GM12875 (cell line): Measurements from ENCODE around the gene DNAH9.
"Not testable (repeated sequence)": the region's sequence is repeated elsewhere in the genome, so short reads cannot be mapped to it uniquely, and the experiment has no call there.

ENCODE experiments used
- H3K4me3 ChIP-seq: one replicate; pipeline ENCODE4 v1.5.1; 2011; ENCODE audit warnings: low read depth, low read length, control low read depth
- TF ChIP-seq, protein P1 (sequence below): IDR thresholded peaks from 2 replicates; pipeline ENCODE4 v1.5.1; 2011; ENCODE audit warnings: low read depth, mild to moderate bottlenecking, control low read depth, inconsistent platforms, low read length, moderate library complexity, borderline replicate concordance; ENCODE audit not compliant: insufficient read depth

The DNAH9 gene

DNA sequence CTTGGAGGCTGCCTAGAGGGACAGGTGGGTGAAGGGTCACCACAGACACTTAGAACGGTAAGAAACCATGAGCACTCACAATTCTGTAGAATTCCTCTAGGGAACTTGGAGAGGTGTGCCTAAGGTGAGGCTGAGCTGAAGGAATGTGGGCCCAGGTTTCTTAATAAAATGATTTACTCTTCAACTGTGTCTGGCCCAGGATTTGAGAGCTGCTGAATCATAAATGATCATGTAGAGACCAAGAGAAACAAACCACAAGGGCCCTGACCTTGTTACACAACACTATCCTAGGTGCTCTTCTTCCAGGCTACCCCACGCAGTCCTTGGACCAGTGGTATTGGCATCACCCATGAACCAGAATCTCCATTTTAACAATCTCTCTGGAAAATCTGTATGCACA lies 371.3 kb downstream of the DNAH9 start:
- TF ChIP-seq, protein P1, sequence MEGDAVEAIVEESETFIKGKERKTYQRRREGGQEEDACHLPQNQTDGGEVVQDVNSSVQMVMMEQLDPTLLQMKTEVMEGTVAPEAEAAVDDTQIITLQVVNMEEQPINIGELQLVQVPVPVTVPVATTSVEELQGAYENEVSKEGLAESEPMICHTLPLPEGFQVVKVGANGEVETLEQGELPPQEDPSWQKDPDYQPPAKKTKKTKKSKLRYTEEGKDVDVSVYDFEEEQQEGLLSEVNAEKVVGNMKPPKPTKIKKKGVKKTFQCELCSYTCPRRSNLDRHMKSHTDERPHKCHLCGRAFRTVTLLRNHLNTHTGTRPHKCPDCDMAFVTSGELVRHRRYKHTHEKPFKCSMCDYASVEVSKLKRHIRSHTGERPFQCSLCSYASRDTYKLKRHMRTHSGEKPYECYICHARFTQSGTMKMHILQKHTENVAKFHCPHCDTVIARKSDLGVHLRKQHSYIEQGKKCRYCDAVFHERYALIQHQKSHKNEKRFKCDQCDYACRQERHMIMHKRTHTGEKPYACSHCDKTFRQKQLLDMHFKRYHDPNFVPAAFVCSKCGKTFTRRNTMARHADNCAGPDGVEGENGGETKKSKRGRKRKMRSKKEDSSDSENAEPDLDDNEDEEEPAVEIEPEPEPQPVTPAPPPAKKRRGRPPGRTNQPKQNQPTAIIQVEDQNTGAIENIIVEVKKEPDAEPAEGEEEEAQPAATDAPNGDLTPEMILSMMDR: no peak
- no peak overlapping the region for H3K4me3 ChIP-seq

DNA sequence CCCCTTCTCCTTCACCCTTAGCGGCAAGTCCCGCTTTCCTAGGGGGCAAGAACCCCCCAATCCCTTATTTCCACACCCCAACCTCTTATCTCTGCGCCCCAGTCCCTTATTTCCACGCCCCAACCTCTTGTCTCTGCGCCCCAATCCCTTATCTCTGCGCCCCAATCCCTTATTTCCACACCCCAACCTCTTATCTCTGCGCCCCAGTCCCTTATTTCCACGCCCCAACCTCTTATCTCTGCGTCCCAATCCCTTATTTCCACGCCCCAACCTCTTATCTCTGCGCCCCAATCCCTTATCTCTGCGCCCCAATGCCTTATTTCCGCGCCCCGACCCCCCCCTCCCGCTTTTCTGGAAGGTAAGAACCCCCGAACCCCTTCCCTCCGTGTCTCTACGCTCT lies 374.5 kb downstream of the DNAH9 start:
- H3K4me3 ChIP-seq: not testable (repeated sequence)

DNA sequence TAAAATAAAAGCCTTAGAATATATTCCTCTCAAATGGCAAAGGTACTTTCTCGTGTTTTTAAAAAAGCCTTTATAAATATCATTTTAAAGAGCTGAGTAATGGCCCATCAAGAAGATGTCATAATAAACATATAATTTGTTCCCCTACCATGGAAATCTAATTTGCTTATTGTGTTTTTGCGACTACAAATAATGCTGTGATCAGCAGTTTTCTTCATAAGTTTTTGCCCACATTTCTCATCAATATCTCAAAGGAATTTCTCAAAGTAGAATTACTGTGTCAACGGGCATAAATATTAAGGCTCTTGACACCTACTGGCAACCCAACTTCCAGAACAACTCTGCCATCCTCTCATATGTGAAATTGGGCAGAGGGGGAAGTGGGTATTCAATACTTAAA lies 381.5 kb downstream of the DNAH9 start:
- TF ChIP-seq, protein P1: no peak

DNA sequence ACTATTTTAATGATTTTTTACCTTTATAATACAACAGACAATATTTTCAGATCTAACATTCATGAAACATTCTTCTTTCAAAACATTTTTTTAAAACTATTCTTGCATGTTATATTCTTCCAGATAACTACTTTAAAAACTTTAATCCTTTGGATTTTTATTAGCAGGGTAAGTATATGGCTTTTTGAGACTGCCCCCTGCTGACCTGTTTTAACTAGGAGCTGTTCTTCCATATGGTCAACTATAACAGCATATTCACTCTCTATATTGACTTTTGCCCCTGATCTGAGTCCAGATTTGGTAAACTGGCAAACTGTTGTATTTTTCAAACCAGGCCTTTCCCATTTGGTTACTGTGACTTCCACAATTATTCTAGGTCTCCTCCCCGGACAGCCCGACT lies 382.5 kb downstream of the DNAH9 start:
- H3K4me3 ChIP-seq: no peak overlapping the region
- TF ChIP-seq, protein P1: no peak

More for the DNA sequence above, 381.5 kb downstream of the DNAH9 start:
- H3K4me3 ChIP-seq: no peak overlapping the region

DNA sequence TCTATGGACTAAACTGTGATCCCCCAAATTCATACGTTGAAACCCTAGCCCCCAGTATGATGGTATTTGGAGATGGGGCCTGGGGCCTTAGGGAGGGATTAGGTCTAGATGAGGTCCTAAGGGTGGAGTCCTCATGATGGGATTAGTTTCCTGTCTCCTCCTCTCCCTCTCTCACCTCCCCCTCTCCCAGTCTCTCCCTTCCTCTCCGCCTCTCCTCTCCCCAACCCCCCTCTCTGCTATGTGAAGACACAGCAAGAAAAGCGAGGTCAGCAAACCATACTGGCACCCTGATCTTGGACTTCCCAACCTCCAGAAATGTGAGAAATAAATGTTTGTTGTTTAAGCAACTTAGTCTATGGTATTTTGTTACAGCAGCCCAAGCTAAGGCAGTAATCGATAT lies 383.6 kb downstream of the DNAH9 start:
- no peak overlapping the region for H3K4me3 ChIP-seq
- TF ChIP-seq, protein P1: no peak

DNA sequence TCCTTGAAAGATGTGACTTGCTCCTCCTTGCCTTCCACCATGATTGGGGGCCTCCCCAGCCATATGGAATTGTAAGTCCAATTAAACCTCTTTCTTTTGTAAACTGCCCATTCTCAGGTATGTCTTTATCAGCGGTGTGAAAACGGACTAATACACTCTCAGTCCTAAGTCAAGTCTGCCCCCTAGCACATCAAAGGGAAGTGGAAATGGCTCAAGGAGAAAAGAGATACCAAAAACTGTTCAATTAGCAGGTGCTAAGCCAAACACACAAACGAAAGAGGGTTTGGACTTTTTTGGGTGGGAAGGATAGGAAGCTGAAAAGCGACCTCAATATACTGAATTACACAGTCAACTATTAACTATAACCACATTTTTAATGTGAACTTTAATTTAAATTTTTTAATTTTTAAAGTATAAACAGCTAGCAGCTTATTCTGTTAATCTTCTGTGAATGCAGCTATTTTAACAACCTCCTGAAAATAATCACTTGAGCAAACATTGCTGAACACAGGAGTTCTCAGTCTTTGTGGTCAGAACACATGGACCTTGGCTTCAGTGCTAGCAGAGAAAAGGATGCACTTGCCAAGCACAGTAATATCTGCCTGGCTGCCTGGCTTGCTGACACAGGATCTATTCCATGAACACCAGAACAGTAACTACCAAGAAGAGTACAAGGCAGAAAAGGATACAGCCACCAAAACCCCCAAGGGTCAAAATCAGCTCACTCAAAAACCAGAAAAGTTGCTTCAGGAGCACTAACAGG lies 388.1 kb downstream of the DNAH9 start:
- TF ChIP-seq, protein P1: no peak
- H3K4me3 ChIP-seq: no peak overlapping the region

DNA sequence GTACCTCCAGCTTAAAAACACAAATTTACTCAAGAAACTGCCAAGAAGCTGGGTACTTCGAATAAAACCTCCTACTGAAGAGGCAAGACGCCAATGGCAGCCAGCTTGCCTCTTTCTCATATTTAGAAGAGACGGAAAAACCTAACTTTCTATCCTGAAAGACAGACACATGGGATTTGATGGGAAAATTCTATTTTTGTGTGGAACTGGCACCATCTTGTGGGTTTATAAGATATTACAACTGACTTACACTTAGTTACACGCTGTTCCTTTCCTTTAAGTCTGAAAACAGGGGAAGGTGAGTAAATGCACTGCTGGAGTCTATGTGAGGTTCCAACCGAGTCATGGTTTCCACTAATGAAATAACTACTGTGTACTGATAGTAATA lies 388.7 kb downstream of the DNAH9 start:
- TF ChIP-seq, protein P1: peak; percentile 17; the same call in 1 of the 2 replicates
- no peak overlapping the region for H3K4me3 ChIP-seq

DNA sequence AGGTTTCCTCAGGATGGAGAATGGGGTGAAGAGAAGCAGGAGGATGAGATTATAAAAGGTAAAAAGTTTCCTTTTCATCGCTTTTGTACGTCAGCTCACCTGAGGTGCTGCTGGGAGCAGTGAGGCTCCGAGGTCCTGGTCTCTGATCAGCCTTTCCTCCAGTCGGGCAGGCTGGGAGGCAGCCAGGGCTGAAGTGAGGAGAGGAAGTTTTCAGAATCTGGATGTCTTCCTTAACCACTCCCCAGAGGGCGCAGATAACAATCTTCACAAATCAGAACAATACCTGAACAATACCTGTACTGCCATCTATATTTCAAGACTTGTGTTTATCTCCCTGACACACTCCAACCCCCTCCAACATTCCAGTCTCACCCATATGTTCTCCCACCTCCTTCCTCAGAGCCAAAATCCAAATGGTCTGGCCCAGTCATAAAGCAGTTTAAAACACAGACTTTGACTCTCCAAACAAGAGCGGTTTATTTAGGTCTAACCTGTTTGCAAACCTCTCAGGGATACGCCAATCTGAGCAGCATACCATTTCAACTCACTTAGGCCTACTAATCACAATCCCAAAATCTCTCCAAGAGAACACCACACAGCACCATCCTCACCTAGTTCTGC lies 392.2 kb downstream of the DNAH9 start:
- TF ChIP-seq, protein P1: no peak
- H3K4me3 ChIP-seq: no peak overlapping the region
